IMR-90 (cell line): ENCODE measurements around the gene SWAP70. TPM values are rescaled to one million over a fixed set of nuclear protein-coding genes. Genes with fewer than 3 reads are reported as not detected.

Source experiments
- ATAC-seq: fragments of 200-7000 bp; cut with Tn5 transposase; 2 replicates; pipeline ENCODE4 v1.9.1; 2020; ENCODE audit warnings: low read depth, mild to moderate bottlenecking, moderate library complexity
- BruUV-seq: library from RNA; stranded (reverse); fragments of 400-500 nt; replicated peaks from 2 replicates; lab custom pipeline; 2021; lab: Mats Ljungman, UMichigan
- CTCF ChIA-PET: fragments of 300-600 bp; formaldehyde crosslinking; extraction: SDS; loops from one replicate; lab custom pipeline; 2021; ENCODE audit warnings: antibody characterized with exemption; lab: Yijun Ruan, JAX
- POLR2A ChIA-PET: fragments of 300-600 bp; sonication (Branson Sonifier 250); formaldehyde crosslinking; loops from one replicate; lab custom pipeline; 2022; ENCODE audit warnings: antibody characterized with exemption; ENCODE audit not compliant: unreplicated experiment; lab: Charles Lee
- DNase-seq: peaks from one replicate; pipeline ENCODE4 v3.0.0; 2013
- H2AFZ ChIP-seq: replicated peaks from 2 replicates; pipeline ENCODE3; 2013; ENCODE audit warnings: low read length, mild to moderate bottlenecking; ENCODE audit not compliant: poor library complexity
- H2AK5ac ChIP-seq: 2 replicates; pipeline ENCODE4 v1.6.1; 2013; ENCODE audit warnings: low read depth, low read length, inconsistent platforms
- H2AK9ac ChIP-seq: replicated peaks from 2 replicates; pipeline ENCODE3; 2013; ENCODE audit warnings: mild to moderate bottlenecking, low read depth, low read length, moderate library complexity; ENCODE audit not compliant: poor library complexity
- H2BK120ac ChIP-seq: 2 replicates; pipeline ENCODE4 v1.6.1; 2013; ENCODE audit warnings: low read depth, low read length, inconsistent platforms
- H2BK15ac ChIP-seq: 3 replicates; pipeline ENCODE4 v1.6.1; 2013; ENCODE audit warnings: low read depth, low read length, inconsistent platforms
- H2BK20ac ChIP-seq: 2 replicates; pipeline ENCODE4 v1.6.1; 2013; ENCODE audit warnings: low read depth, mild to moderate bottlenecking, inconsistent platforms, low read length, moderate library complexity
- H2BK5ac ChIP-seq: 2 replicates; pipeline ENCODE4 v1.6.1; 2013; ENCODE audit warnings: mild to moderate bottlenecking, low read depth, low read length, inconsistent platforms; ENCODE audit not compliant: poor library complexity, severe bottlenecking
- H3K14ac ChIP-seq: replicated peaks from 2 replicates; pipeline ENCODE4 v1.6.1; 2013; ENCODE audit warnings: low read depth, low read length, inconsistent platforms
- H3K18ac ChIP-seq: 2 replicates; pipeline ENCODE4 v1.6.1; 2013; ENCODE audit warnings: low read depth, low read length, control low read depth
- H3K23ac ChIP-seq: 2 replicates; pipeline ENCODE4 v1.6.1; 2013; ENCODE audit warnings: low read depth, low read length, inconsistent platforms
- H3K27ac ChIP-seq: 2 replicates; pipeline ENCODE4 v1.5.1; 2013; ENCODE audit warnings: mild to moderate bottlenecking, control low read depth, low read length; ENCODE audit not compliant: insufficient read depth
- H3K27me3 ChIP-seq: 2 replicates; pipeline ENCODE4 v1.6.1; 2013; ENCODE audit warnings: low read length; ENCODE audit not compliant: control insufficient read depth, insufficient read depth
- H3K36me3 ChIP-seq: 2 replicates; pipeline ENCODE4 v1.6.1; 2013; ENCODE audit warnings: low read length, mixed read lengths; ENCODE audit not compliant: control insufficient read depth, insufficient read depth
- H3K4ac ChIP-seq: 2 replicates; pipeline ENCODE4 v1.6.1; 2013; ENCODE audit warnings: low read depth, low read length, inconsistent platforms
- H3K4me1 ChIP-seq: 2 replicates; pipeline ENCODE4 v1.6.1; 2013; ENCODE audit warnings: low read length, mixed read lengths; ENCODE audit not compliant: control insufficient read depth, insufficient read depth
- H3K4me2 ChIP-seq: 2 replicates; pipeline ENCODE4 v1.6.1; 2013; ENCODE audit warnings: low read depth, mild to moderate bottlenecking, control low read depth, low read length, moderate library complexity
- H3K4me3 ChIP-seq: 2 replicates; pipeline ENCODE4 v1.5.1; 2013; ENCODE audit warnings: low read depth, mild to moderate bottlenecking, control low read depth, low read length, moderate library complexity; ENCODE audit not compliant: insufficient read depth
- H3K56ac ChIP-seq: 2 replicates; pipeline ENCODE4 v1.6.1; 2013; ENCODE audit warnings: low read length, inconsistent platforms; ENCODE audit not compliant: insufficient read depth; ENCODE audit errors: extremely low read depth
- H3K79me1 ChIP-seq, 2 experiments: 2 replicates each; pipeline ENCODE4 v1.6.1; 2013; ENCODE audit warnings: low read length in 2 of 2, inconsistent platforms in 1 of 2, low read depth in 1 of 2
- H3K9ac ChIP-seq: 2 replicates; pipeline ENCODE4 v1.6.1; 2013; ENCODE audit warnings: low read depth, low read length, control low read depth
- H3K9me1 ChIP-seq: 2 replicates; pipeline ENCODE4 v1.6.1; 2013; ENCODE audit warnings: low read length, inconsistent platforms; ENCODE audit not compliant: insufficient read depth
- H3K9me3 ChIP-seq: 2 replicates; pipeline ENCODE4 v1.6.1; 2013; ENCODE audit warnings: low read length; ENCODE audit not compliant: control insufficient read depth, insufficient read depth
- H4K20me1 ChIP-seq: 2 replicates; pipeline ENCODE4 v1.6.1; 2013; ENCODE audit warnings: low read length, inconsistent platforms; ENCODE audit not compliant: insufficient read depth
- H4K5ac ChIP-seq: 2 replicates; pipeline ENCODE4 v1.6.1; 2013; ENCODE audit warnings: mild to moderate bottlenecking, low read depth, low read length, control low read depth
- H4K8ac ChIP-seq, 2 experiments: 2 replicates each; pipeline ENCODE4 v1.6.1; 2013; ENCODE audit warnings: low read depth in 2 of 2, low read length in 2 of 2, control low read depth in 1 of 2, inconsistent platforms in 1 of 2
- H4K91ac ChIP-seq: 2 replicates; pipeline ENCODE4 v1.6.1; 2013; ENCODE audit warnings: low read depth, low read length, inconsistent platforms; ENCODE audit not compliant: insufficient read depth
- BHLHE40 ChIP-seq: fragments of 150-350 bp; IDR thresholded peaks from 2 replicates; pipeline ENCODE4 v1.6.1; 2016; ENCODE audit warnings: mild to moderate bottlenecking, low read depth, low read length
- CEBPB ChIP-seq: IDR thresholded peaks from 2 replicates; pipeline ENCODE4 v1.6.1; 2012; ENCODE audit warnings: low read depth, low read length, improper control_type of control experiment
- CHD1 ChIP-seq: IDR thresholded peaks from 2 replicates; pipeline ENCODE4 v1.6.1; 2012; ENCODE audit warnings: low read depth, low read length, improper control_type of control experiment
- FOS ChIP-seq: fragments of 150-350 bp; IDR thresholded peaks from 2 replicates; pipeline ENCODE4 v1.6.1; 2016; ENCODE audit warnings: low read depth, low read length
- MAFK ChIP-seq: IDR thresholded peaks from 2 replicates; pipeline ENCODE4 v1.6.1; 2012; ENCODE audit warnings: low read depth, low read length, improper control_type of control experiment
- MAZ ChIP-seq: IDR thresholded peaks from 2 replicates; pipeline ENCODE4 v1.6.1; 2012; ENCODE audit warnings: low read depth, mild to moderate bottlenecking, low read length, improper control_type of control experiment, moderate library complexity, borderline replicate concordance
- MXI1 ChIP-seq: IDR thresholded peaks from 2 replicates; pipeline ENCODE4 v1.6.1; 2012; ENCODE audit warnings: low read depth, mild to moderate bottlenecking, low read length, moderate library complexity, borderline replicate concordance
- NFE2L2 ChIP-seq: fragments of 150-350 bp; IDR thresholded peaks from 2 replicates; pipeline ENCODE4 v1.6.1; 2016; ENCODE audit warnings: low read depth, mild to moderate bottlenecking, low read length
- POLR2A ChIP-seq: IDR thresholded peaks from 2 replicates; pipeline ENCODE4 v1.6.1; 2012; ENCODE audit warnings: mild to moderate bottlenecking, low read depth, low read length
- RAD21 ChIP-seq: IDR thresholded peaks from 2 replicates; pipeline ENCODE4 v1.6.1; 2012; ENCODE audit warnings: low read length, improper control_type of control experiment
- RCOR1 ChIP-seq: IDR thresholded peaks from 2 replicates; pipeline ENCODE4 v1.6.1; 2012; ENCODE audit warnings: mild to moderate bottlenecking, low read length, improper control_type of control experiment; ENCODE audit not compliant: insufficient replicate concordance
- RFX5 ChIP-seq: IDR thresholded peaks from 2 replicates; pipeline ENCODE4 v1.8.0; 2012; ENCODE audit warnings: low read depth, mild to moderate bottlenecking, low read length, moderate library complexity
- SMC3 ChIP-seq: fragments of 150-350 bp; IDR thresholded peaks from 2 replicates; pipeline ENCODE4 v1.6.1; 2016; ENCODE audit warnings: low read depth, mild to moderate bottlenecking, antibody characterized with exemption, low read length, moderate library complexity
- USF2 ChIP-seq: fragments of 150-350 bp; IDR thresholded peaks from 2 replicates; pipeline ENCODE4 v1.6.1; 2017; ENCODE audit warnings: mild to moderate bottlenecking, antibody characterized with exemption, low read length, low read depth
- WGBS, 2 experiments: methylation state at CpG; one replicate each; pipeline versions ENCODE4 v1.1.5 to v1.1.7; 2013; ENCODE audit warnings: missing lambda C conversion rate in 2 of 2; ENCODE audit not compliant: insufficient read length in 1 of 2; ENCODE audit errors: extremely low coverage in 2 of 2; 5-methylcytosine and 5-hydroxymethylcytosine counted together
- dilution Hi-C: fragments of 300-500 bp; cut with HindIII; formaldehyde crosslinking; loops from one replicate; pipeline ENCODE4 v1.14.3; 2018; ENCODE audit warnings: low sequenced_read_pairs; ENCODE audit not compliant: unreplicated experiment
- in situ Hi-C: fragments of 300-500 bp; cut with MboI; formaldehyde crosslinking; loops from 3 replicates; pipeline ENCODE4 v1.14.3; 2019; ENCODE audit warnings: low sequenced_read_pairs, inconsistent platforms, mixed read lengths
- intact Hi-C: fragments of 100-400 bp; cut with micrococcal nuclease; formaldehyde crosslinking; loops from 2 replicates; pipeline ENCODE4 v1.10.0; 2022
- polyA plus RNA-seq, 3 experiments: library from polyadenylated mRNA; depleted of rRNA; stranded (reverse); fragments of >200 nt; gene quantifications; 2 replicates each; pipeline ENCODE4 v1.2.3, GENCODE V29; 2012; ENCODE audit warnings: low replicate concordance in 1 of 3
- total RNA-seq: library from RNA; depleted of rRNA; stranded (reverse); fragments of >200 nt; gene quantifications from 2 replicates; pipeline ENCODE4 v1.2.3, GENCODE V29; 2012
- TF ChIP-seq, protein P1 (sequence below): fragments of 150-350 bp; IDR thresholded peaks from 2 replicates; pipeline ENCODE4 v1.6.1; 2016; ENCODE audit warnings: low read depth, mild to moderate bottlenecking, low read length, moderate library complexity, borderline replicate concordance
- TF ChIP-seq, protein P2 (sequence below): conservative IDR thresholded peaks from 2 replicates; pipeline ENCODE4 v1.5.1; 2012; ENCODE audit warnings: mild to moderate bottlenecking, low read depth, low read length, improper control_type of control experiment

SWAP70 gene
- total and polyA plus RNA-seq, 2 of the 4 experiments (the other 2 are of a cell fraction) = 15.5 to 19.9 TPM

DNA sequence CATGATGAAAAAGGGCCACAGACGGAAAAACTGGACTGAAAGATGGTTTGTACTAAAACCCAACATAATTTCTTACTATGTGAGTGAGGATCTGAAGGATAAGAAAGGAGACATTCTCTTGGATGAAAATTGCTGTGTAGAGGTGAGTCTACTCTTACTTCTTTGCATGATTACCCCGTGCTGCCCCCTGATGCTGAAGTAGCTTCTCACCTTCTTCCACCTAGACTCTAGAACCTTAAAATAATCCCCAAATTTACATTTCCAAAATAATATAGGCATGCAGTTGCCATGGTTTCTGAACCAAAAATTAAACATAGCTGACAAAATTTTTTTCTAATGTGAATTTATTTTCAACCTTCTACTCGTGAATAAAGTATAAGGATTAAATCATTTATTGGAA lies 64.2 kb downstream of the SWAP70 start:
- no peak overlapping the region for H2BK20ac ChIP-seq
- H2BK15ac ChIP-seq = no peak overlapping the region
- H2BK5ac ChIP-seq = no peak overlapping the region
- no peak overlapping the region for H3K4me2 ChIP-seq
- H3K9me3 ChIP-seq = no peaks in the 10 kb centered on the region
- ChIA-PET POLR2A (no interaction called here), CTCF (no interaction called here)
- peaks cover 4% of the 10 kb centered on the region for H3K4me1 ChIP-seq
- TF ChIP-seq NFE2L2 = no peak
- TF ChIP-seq USF2 = no peak
- no peak for TF ChIP-seq CHD1
- no peak for TF ChIP-seq FOS
- no peak for TF ChIP-seq RCOR1
- TF ChIP-seq RFX5 = no peak
- TF ChIP-seq MXI1 = no peak
- no peak for TF ChIP-seq RAD21
- TF ChIP-seq MAFK = no peak
- TF ChIP-seq CEBPB = no peak
- TF ChIP-seq POLR2A = no peak
- TF ChIP-seq SMC3 = no peak
- TF ChIP-seq, protein P1, sequence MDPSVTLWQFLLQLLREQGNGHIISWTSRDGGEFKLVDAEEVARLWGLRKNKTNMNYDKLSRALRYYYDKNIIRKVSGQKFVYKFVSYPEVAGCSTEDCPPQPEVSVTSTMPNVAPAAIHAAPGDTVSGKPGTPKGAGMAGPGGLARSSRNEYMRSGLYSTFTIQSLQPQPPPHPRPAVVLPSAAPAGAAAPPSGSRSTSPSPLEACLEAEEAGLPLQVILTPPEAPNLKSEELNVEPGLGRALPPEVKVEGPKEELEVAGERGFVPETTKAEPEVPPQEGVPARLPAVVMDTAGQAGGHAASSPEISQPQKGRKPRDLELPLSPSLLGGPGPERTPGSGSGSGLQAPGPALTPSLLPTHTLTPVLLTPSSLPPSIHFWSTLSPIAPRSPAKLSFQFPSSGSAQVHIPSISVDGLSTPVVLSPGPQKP = no peak
- TF ChIP-seq BHLHE40 = no peak
- TF ChIP-seq, protein P2, sequence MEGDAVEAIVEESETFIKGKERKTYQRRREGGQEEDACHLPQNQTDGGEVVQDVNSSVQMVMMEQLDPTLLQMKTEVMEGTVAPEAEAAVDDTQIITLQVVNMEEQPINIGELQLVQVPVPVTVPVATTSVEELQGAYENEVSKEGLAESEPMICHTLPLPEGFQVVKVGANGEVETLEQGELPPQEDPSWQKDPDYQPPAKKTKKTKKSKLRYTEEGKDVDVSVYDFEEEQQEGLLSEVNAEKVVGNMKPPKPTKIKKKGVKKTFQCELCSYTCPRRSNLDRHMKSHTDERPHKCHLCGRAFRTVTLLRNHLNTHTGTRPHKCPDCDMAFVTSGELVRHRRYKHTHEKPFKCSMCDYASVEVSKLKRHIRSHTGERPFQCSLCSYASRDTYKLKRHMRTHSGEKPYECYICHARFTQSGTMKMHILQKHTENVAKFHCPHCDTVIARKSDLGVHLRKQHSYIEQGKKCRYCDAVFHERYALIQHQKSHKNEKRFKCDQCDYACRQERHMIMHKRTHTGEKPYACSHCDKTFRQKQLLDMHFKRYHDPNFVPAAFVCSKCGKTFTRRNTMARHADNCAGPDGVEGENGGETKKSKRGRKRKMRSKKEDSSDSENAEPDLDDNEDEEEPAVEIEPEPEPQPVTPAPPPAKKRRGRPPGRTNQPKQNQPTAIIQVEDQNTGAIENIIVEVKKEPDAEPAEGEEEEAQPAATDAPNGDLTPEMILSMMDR = no peak
- no peak for TF ChIP-seq MAZ
- H4K8ac ChIP-seq = no peak overlapping the region
- H3K9ac ChIP-seq = no peak overlapping the region
- no peak overlapping the region for H2AK5ac ChIP-seq
- ATAC-seq = no peak
- no peak overlapping the region for H3K23ac ChIP-seq
- no peak overlapping the region for H3K18ac ChIP-seq
- H3K79me1 ChIP-seq = peaks cover 14 to 53% of the 10 kb centered on the region in 2 experiments
- no peak overlapping the region for H2AFZ ChIP-seq
- in situ Hi-C loops (no loop called here), intact Hi-C loops (no loop called here), dilution Hi-C loops (no loop called here)
- H3K36me3 ChIP-seq = peaks cover 20% of the 10 kb centered on the region
- no TSS peak for BruUV-seq
- no peak overlapping the region for H2AK9ac ChIP-seq
- no peaks in the 10 kb centered on the region; the same call in 1 of the 2 replicates for H4K20me1 ChIP-seq
- no peak overlapping the region for H2BK120ac ChIP-seq
- H3K27me3 ChIP-seq = no peaks in the 10 kb centered on the region
- no peak overlapping the region for H3K27ac ChIP-seq
- H4K5ac ChIP-seq = no peak overlapping the region
- WGBS, 2 experiments = no CpG with 5 or more reads among the region's 3 CpGs
- no peak for DNase-seq
- no peak overlapping the region for H3K4me3 ChIP-seq
- H3K9me1 ChIP-seq = peaks cover 3% of the 10 kb centered on the region
- no peak overlapping the region for H4K91ac ChIP-seq
- no peak overlapping the region for H3K14ac ChIP-seq
- H3K4ac ChIP-seq = no peak overlapping the region
- no peak overlapping the region for H3K56ac ChIP-seq
